Breast epithelium (tissue), 4 donors: ENCODE data around the gene ASTN1. TPM values are rescaled to one million over a fixed set of nuclear protein-coding genes. Genes with fewer than 3 reads are reported as not detected.
"Not testable (repeated sequence)": the region's sequence is repeated elsewhere in the genome, so short reads cannot be mapped to it uniquely, and the experiment has no call there.

ENCODE experiments used
- DNase-seq, 2 donors: peaks; one replicate each; pipeline ENCODE4 v3.0.0-alpha.2; 2019; ENCODE audit warnings: low spot score in 2 of 2
- H3K27ac ChIP-seq, 2 donors: fragments of 200-600 bp; sonication (generic) in 1 of 2; one replicate each; pipeline ENCODE4 v1.5.1; 2016 to 2019; ENCODE audit warnings: mild to moderate bottlenecking in 1 of 2
- H3K27me3 ChIP-seq, 2 donors: fragments of 200-600 bp; sonication (generic) in 1 of 2; one replicate each; pipeline versions ENCODE4 v1.5.1 to v1.6.0; 2017 to 2019; ENCODE audit warnings: control low read depth in 1 of 2, mild to moderate bottlenecking in 1 of 2
- H3K36me3 ChIP-seq: fragments of 200-600 bp; one replicate; pipeline ENCODE4 v1.5.1; 2019
- H3K4me1 ChIP-seq, 2 donors: fragments of 200-600 bp; sonication (generic); one replicate each; pipeline ENCODE4 v1.5.1; 2016 to 2019; ENCODE audit warnings: control low read depth in 1 of 2
- H3K4me3 ChIP-seq, 3 donors: fragments of 200-600 bp; sonication (generic); 1 replicate in 2 of 3; 2 replicates in 1 of 3; pipeline ENCODE4 v1.5.1; 2016 to 2019; ENCODE audit warnings: mild to moderate bottlenecking in 3 of 3, moderate library complexity in 2 of 3
- H3K9me3 ChIP-seq, 2 donors: fragments of 200-600 bp; sonication (generic) in 1 of 2; one replicate each; pipeline ENCODE4 v1.5.1; 2016 to 2019; ENCODE audit warnings: control low read depth in 1 of 2
- CTCF ChIP-seq, 3 donors: fragments of 450-650 bp; IDR thresholded peaks; one replicate each; pipeline ENCODE4 v1.5.1; 2016 to 2017; ENCODE audit warnings: antibody characterized with exemption in 3 of 3, mild to moderate bottlenecking in 3 of 3, moderate library complexity in 3 of 3
- POLR2A ChIP-seq: fragments of 450-650 bp; IDR thresholded peaks from one replicate; pipeline ENCODE4 v1.6.1; 2016; ENCODE audit warnings: antibody characterized with exemption, mild to moderate bottlenecking, moderate library complexity
- POLR2AphosphoS5 ChIP-seq, 3 donors: sonication (generic); formaldehyde crosslinking; IDR thresholded peaks; one replicate each; pipeline ENCODE4 v1.6.1; 2017; ENCODE audit warnings: antibody characterized with exemption in 3 of 3
- intact Hi-C: fragments of 100-400 bp; cut with DNase I; formaldehyde crosslinking; loops from one replicate; pipeline ENCODE4 v1.15.1; 2023; ENCODE audit warnings: low total_unique reads
- total RNA-seq, 3 donors: library from RNA; depleted of rRNA; stranded (reverse); fragments of >200 nt; gene quantifications; one replicate each; pipeline ENCODE4 v1.1.0, GENCODE V29; 2016

Gene ASTN1
- total RNA-seq, 3 donors from 2014 or later = 0.16 to 1.5 (median 0.33) TPM

- H3K27ac ChIP-seq = no peak overlapping the region
- intact Hi-C loops = no loop called here
- H3K4me3 ChIP-seq = no peak overlapping the region
- no peaks in the 10 kb centered on the region for H3K36me3 ChIP-seq
- TF ChIP-seq POLR2A (no peak), CTCF (IDR thresholded peaks at IDR 0.05) (no peak)
- H3K9me3 ChIP-seq = no peaks in the 10 kb centered on the region
- H3K4me1 ChIP-seq = no peaks in the 10 kb centered on the region
- DNase-seq = no peak
- no peaks in the 10 kb centered on the region for H3K27me3 ChIP-seq
Observed at GRCh38 chr1:177088966-177089365, 75.5 kb downstream of the ASTN1 start.

- H3K27ac ChIP-seq = no peak overlapping the region
- no peak for DNase-seq
- H3K4me1 ChIP-seq = no peaks in the 10 kb centered on the region
- intact Hi-C loops = loop anchor here (5.0 kb wide), 1 partner anchor 1644 kb away; the partner anchor contains the start of gene RALGPS2
- no peaks in the 10 kb centered on the region for H3K27me3 ChIP-seq
- no peaks in the 10 kb centered on the region for H3K9me3 ChIP-seq
- no peak for TF ChIP-seq CTCF (IDR thresholded peaks at IDR 0.05)
- no peak for TF ChIP-seq POLR2A
- TF ChIP-seq POLR2AphosphoS5 (IDR thresholded peaks at IDR 0.05) = no peak
- H3K36me3 ChIP-seq = no peaks in the 10 kb centered on the region
- H3K4me3 ChIP-seq = no peak overlapping the region
Observed at GRCh38 chr1:177082855-177083693, 81.4 kb downstream of the ASTN1 start.

- H3K4me3 ChIP-seq = no peak overlapping the region
- no peaks in the 10 kb centered on the region for H3K4me1 ChIP-seq
- TF ChIP-seq POLR2AphosphoS5 (IDR thresholded peaks at IDR 0.05) = no peak
- TF ChIP-seq POLR2A = no peak
- no peak for TF ChIP-seq CTCF (IDR thresholded peaks at IDR 0.05)
- DNase-seq = no peak
- intact Hi-C loops = loop anchor here (5.0 kb wide), 1 partner anchor 1647 kb away; the partner anchor contains the start of gene RALGPS2
- no peak overlapping the region for H3K27ac ChIP-seq
- no peaks in the 10 kb centered on the region for H3K9me3 ChIP-seq
- no peaks in the 10 kb centered on the region for H3K27me3 ChIP-seq
- no peaks in the 10 kb centered on the region for H3K36me3 ChIP-seq
Observed at GRCh38 chr1:177080564-177080963, 83.9 kb downstream of the ASTN1 start.

GRCh38 chr1:177077734-177078499, 86.6 kb downstream of the ASTN1 start:
- H3K27ac ChIP-seq = no peak overlapping the region
- intact Hi-C loops = no loop called here
- no peaks in the 10 kb centered on the region for H3K9me3 ChIP-seq
- no peaks in the 10 kb centered on the region for H3K4me1 ChIP-seq
- no peak for DNase-seq
- H3K36me3 ChIP-seq = no peaks in the 10 kb centered on the region
- H3K27me3 ChIP-seq = no peaks in the 10 kb centered on the region
- TF ChIP-seq CTCF (IDR thresholded peaks at IDR 0.05) (no peak), POLR2AphosphoS5 (IDR thresholded peaks at IDR 0.05) (no peak), POLR2A (no peak)
- H3K4me3 ChIP-seq = no peak overlapping the region

- no peak for DNase-seq
- H3K4me1 ChIP-seq = no peaks in the 10 kb centered on the region
- no peak overlapping the region for H3K4me3 ChIP-seq
- intact Hi-C loops = no loop called here
- no peaks in the 10 kb centered on the region for H3K36me3 ChIP-seq
- no peaks in the 10 kb centered on the region for H3K9me3 ChIP-seq
- no peaks in the 10 kb centered on the region for H3K27me3 ChIP-seq
- no peak for TF ChIP-seq POLR2A
- TF ChIP-seq CTCF (IDR thresholded peaks at IDR 0.05) = no peak
- TF ChIP-seq POLR2AphosphoS5 (IDR thresholded peaks at IDR 0.05) = no peak
- H3K27ac ChIP-seq = no peak overlapping the region
Observed at GRCh38 chr1:177077006-177077405, 87.5 kb downstream of the ASTN1 start.

GRCh38 chr1:177074811-177075210, 89.7 kb downstream of the ASTN1 start:
- DNase-seq, intact Hi-C loops, H3K9me3 ChIP-seq, H3K4me3 ChIP-seq, H3K27me3 ChIP-seq, H3K4me1 ChIP-seq, H3K27ac ChIP-seq, H3K36me3 ChIP-seq: not testable (repeated sequence)
